Lower leg skin (tissue), 3 donors: ENCODE data around the gene SPIC.

ENCODE experiments used
- CTCF ChIP-seq, 3 donors: fragments of 450-650 bp; IDR thresholded peaks; one replicate each; pipeline ENCODE4 v1.5.1; 2016; ENCODE audit warnings: antibody characterized with exemption in 3 of 3, mild to moderate bottlenecking in 3 of 3, moderate library complexity in 2 of 3
- POLR2A ChIP-seq, 2 donors: fragments of 450-650 bp; IDR thresholded peaks; one replicate each; pipeline ENCODE4 v1.6.1; 2016 to 2017; ENCODE audit warnings: antibody characterized with exemption in 2 of 2, mild to moderate bottlenecking in 1 of 2, moderate library complexity in 1 of 2

GRCh38 chr12:101455685-101456084 lies 19.5 kb upstream of the SPIC start:
- no peak for TF ChIP-seq CTCF (IDR thresholded peaks at IDR 0.05)
- no peak for TF ChIP-seq POLR2A (IDR thresholded peaks at IDR 0.05)
